ENCODE results near the gene NECTIN1. TPM values are rescaled to one million over a fixed set of nuclear protein-coding genes. Genes with fewer than 3 reads are reported as not detected.

NECTIN1 gene
- total and polyA plus RNA-seq, 7 donors, result 0.42 to 3.5 (median 1.7) TPM

- intact Hi-C loops (cut with DNase I), result no loop called here
- Histone ChIP-seq H3K27ac (no peak overlapping the region), H3K4me3 (no peak overlapping the region), H3K27me3 (ENCODE audit: insufficient read depth in 3 of 3, low read length in 2 of 3) (peaks cover 0 to 7% (median 2%) of the 10 kb centered on the region in 3 donors), H3K9me3 (no peaks in the 10 kb centered on the region), H3K36me3 (ENCODE audit: insufficient read depth in 1 of 2, low read depth in 1 of 2) (no peaks in the 10 kb centered on the region), H3K4me1 (peaks cover 4% of the 10 kb centered on the region)
- 90 to 92% (median 92%) methylated on average over 13 of the region's 13 CpGs for WGBS, 3 donors
- ATAC-seq (no peak), DNase-seq (no peak)
- TF ChIP-seq CTCF (IDR thresholded peaks at IDR 0.05), result no peak
These were observed 43.8 kb downstream of the NECTIN1 start for GRCh38 chr11:119685111-119685746.

GRCh38 chr11:119684361-119685110 is 44.5 kb downstream of the NECTIN1 start:
- Histone ChIP-seq H3K4me1 (peaks cover 4% of the 10 kb centered on the region), H3K27me3 (ENCODE audit: insufficient read depth in 3 of 3, low read length in 2 of 3) (peaks cover 0 to 7% (median 2%) of the 10 kb centered on the region in 3 donors), H3K36me3 (ENCODE audit: insufficient read depth in 1 of 2, low read depth in 1 of 2) (no peaks in the 10 kb centered on the region), H3K4me3 (no peak overlapping the region), H3K9me3 (no peaks in the 10 kb centered on the region), H3K27ac (no peak overlapping the region)
- ATAC-seq, result peak in 1 of 4 donors; percentile 36
- TF ChIP-seq CTCF (IDR thresholded peaks at IDR 0.05), result no peak
- 63 to 73% (median 68%) methylated on average over 15 of the region's 15 CpGs for WGBS, 3 donors
- intact Hi-C loops (cut with DNase I), result no loop called here
- no peak for DNase-seq

- intact Hi-C loops (cut with DNase I), result no loop called here
- Histone ChIP-seq H3K9me3 (no peaks in the 10 kb centered on the region), H3K27me3 (ENCODE audit: insufficient read depth in 3 of 3, low read length in 2 of 3) (peaks cover 0 to 7% (median 2%) of the 10 kb centered on the region in 3 donors), H3K4me3 (no peak overlapping the region), H3K4me1 (peaks cover 4% of the 10 kb centered on the region), H3K27ac (no peak overlapping the region), H3K36me3 (ENCODE audit: insufficient read depth in 1 of 2, low read depth in 1 of 2) (no peaks in the 10 kb centered on the region)
- TF ChIP-seq CTCF (IDR thresholded peaks at IDR 0.05), result no peak
- no peak for DNase-seq
- ATAC-seq, result no peak
- WGBS, 3 donors, result 75 to 80% (median 78%) methylated on average over 9 of the region's 9 CpGs
These were observed 45.2 kb downstream of the NECTIN1 start for GRCh38 chr11:119683783-119684182.

GRCh38 chr11:119681361-119681910 is 47.6 kb downstream of the NECTIN1 start:
- DNase-seq, result no peak
- ATAC-seq, result no peak
- no peaks in the 10 kb centered on the region for H3K9me3 ChIP-seq
- 30 to 44% (median 38%) methylated on average over 6 to 8 of the region's 8 CpGs for WGBS, 3 donors
- no peaks in the 10 kb centered on the region for H3K36me3 ChIP-seq (ENCODE audit: insufficient read depth in 1 of 2, low read depth in 1 of 2)
- TF ChIP-seq CTCF (IDR thresholded peaks at IDR 0.05), result no peak
- H3K4me3 ChIP-seq, result no peak overlapping the region
- H3K27me3 ChIP-seq (ENCODE audit: insufficient read depth in 3 of 3, low read length in 2 of 3), result peaks cover 0 to 5% (median 0%) of the 10 kb centered on the region in 3 donors
- peaks cover 4% of the 10 kb centered on the region for H3K4me1 ChIP-seq
- H3K27ac ChIP-seq, result no peak overlapping the region
- intact Hi-C loops (cut with DNase I), result no loop called here

All from psoas muscle (tissue), 8 donors.